Measurements from ENCODE around the gene STRAP. TPM values are rescaled to one million over a fixed set of nuclear protein-coding genes. Genes with fewer than 3 reads are reported as not detected.

The STRAP gene
- total and polyA plus RNA-seq, 2 of the 13 experiments (the other 11 are each of a cell fraction or from before 2014, with no cell fraction given), result 66.9 to 118 TPM

- POLR2A ChIA-PET, result no interaction called here
- WGBS (ENCODE audit: low lambda C conversion rate), result 33% methylated on average over 3 of the region's 3 CpGs
- H3K27me3 ChIP-seq (ENCODE audit: control insufficient read depth in 1 of 2, insufficient read depth in 2 of 2, low read length in 2 of 2), result no peaks in the 10 kb centered on the region
- H3K4me1 ChIP-seq (ENCODE audit: insufficient read depth, low read length), result peaks cover 14% of the 10 kb centered on the region
- peak overlapping the region; percentile 10 for H3K4me2 ChIP-seq (ENCODE audit: low read depth, low read length)
- in situ Hi-C loops (cut with HindIII; ENCODE audit: extremely low pct_ligation_motif_present, low pct_unique_long_range_greater_than_20kb) (loop anchor here (10.0 kb wide), 1 partner anchor 576 kb away; no protein-coding TSS in a partner anchor), intact Hi-C loops (cut with micrococcal nuclease; ENCODE audit: unreplicated experiment) (loop anchor here (10.0 kb wide), 1 partner anchor 166 kb away; no protein-coding TSS in a partner anchor)
- no TSS peak for BruUV-seq (replicated peaks)
- H4K20me1 ChIP-seq (ENCODE audit: insufficient read depth, low read length), result no peaks in the 10 kb centered on the region
- no peak overlapping the region for H3K27ac ChIP-seq (ENCODE audit: extremely low read length, insufficient read depth, low read length)
- H2AFZ ChIP-seq (ENCODE audit: low read length), result no peak overlapping the region
- no peaks in the 10 kb centered on the region for H3K36me3 ChIP-seq (replicated peaks in 1 of 2; ENCODE audit: control insufficient read depth in 1 of 2, insufficient read depth in 2 of 2, low read length in 2 of 2)
- H3K79me2 ChIP-seq (ENCODE audit: insufficient read depth, low read length), result no peaks in the 10 kb centered on the region
- no peak for DNase-seq (ENCODE audit: low spot score)
- FAIRE-seq, result no peak
- no peak overlapping the region for H3K9ac ChIP-seq (ENCODE audit: insufficient read depth, low read depth, low read length)
- no peaks in the 10 kb centered on the region for H3K9me3 ChIP-seq (ENCODE audit: low read length)
- no peak overlapping the region for H3K4me3 ChIP-seq (replicated peaks in 1 of 3; ENCODE audit: insufficient read depth in 1 of 3, low read depth in 2 of 3, low read length in 3 of 3)
- no peak for TF ChIP-seq ATF1 (CRISPR knock-in tag; IDR thresholded peaks at IDR 0.05)
- no peak for TF ChIP-seq ZNF615 (CRISPR knock-in tag; IDR thresholded peaks at IDR 0.05; ENCODE audit: borderline replicate concordance)
- no peak for TF ChIP-seq SP140L (CRISPR knock-in tag; IDR thresholded peaks at IDR 0.05; ENCODE audit: borderline replicate concordance)
- TF ChIP-seq U2AF1 (optimal IDR thresholded peaks at IDR 0.05; ENCODE audit: low read depth, low read length), result no peak
- no peak for TF ChIP-seq ZBTB43 (CRISPR knock-in tag; conservative IDR thresholded peaks at IDR 0.05)
- no peak for TF ChIP-seq FUBP1 (CRISPR knock-in tag; IDR thresholded peaks at IDR 0.05; ENCODE audit: borderline replicate concordance)
- TF ChIP-seq ZBTB4 (CRISPR knock-in tag; IDR thresholded peaks at IDR 0.05; ENCODE audit: borderline replicate concordance), result no peak
- TF ChIP-seq ZNF33B (CRISPR knock-in tag; IDR thresholded peaks at IDR 0.05), result no peak
- TF ChIP-seq PBX2 (CRISPR knock-in tag; IDR thresholded peaks at IDR 0.05), result no peak
- no peak for TF ChIP-seq MEIS2 (CRISPR knock-in tag; IDR thresholded peaks at IDR 0.05)
- no peak for TF ChIP-seq SIN3B (IDR thresholded peaks at IDR 0.05; ENCODE audit: low read length)
- CTCF ChIA-PET (ENCODE audit: low intra/inter-chr PET ratio, low total read pairs), result no interaction called here
- peak; percentile 63 for ATAC-seq
These were observed 31.1 kb upstream of the STRAP start for GRCh38 chr12:15851045-15851620.

Measured in HepG2 (cell line).